Gastroesophageal sphincter (tissue), 3 donors: ENCODE measurements around the gene RPP38.

Experiments used
- EP300 ChIP-seq: sonication (generic); formaldehyde crosslinking; IDR thresholded peaks from one replicate; pipeline ENCODE4 v1.6.1; 2017; ENCODE audit warnings: antibody characterized with exemption, mild to moderate bottlenecking
- POLR2A ChIP-seq, 2 donors: fragments of 450-650 bp; IDR thresholded peaks; one replicate each; pipeline ENCODE4 v1.6.1; 2017; ENCODE audit warnings: antibody characterized with exemption in 2 of 2, mild to moderate bottlenecking in 2 of 2, moderate library complexity in 1 of 2
- TF ChIP-seq, protein P1 (sequence below), 4 experiments: fragments of 200-600 bp in 2 of 4; fragments of 450-650 bp in 2 of 4; sonication (generic) in 1 of 4; IDR thresholded peaks; one replicate each; pipeline ENCODE4 v1.5.1; 2017 to 2019; ENCODE audit warnings: antibody characterized with exemption in 4 of 4, mild to moderate bottlenecking in 2 of 4, moderate library complexity in 2 of 4

DNA sequence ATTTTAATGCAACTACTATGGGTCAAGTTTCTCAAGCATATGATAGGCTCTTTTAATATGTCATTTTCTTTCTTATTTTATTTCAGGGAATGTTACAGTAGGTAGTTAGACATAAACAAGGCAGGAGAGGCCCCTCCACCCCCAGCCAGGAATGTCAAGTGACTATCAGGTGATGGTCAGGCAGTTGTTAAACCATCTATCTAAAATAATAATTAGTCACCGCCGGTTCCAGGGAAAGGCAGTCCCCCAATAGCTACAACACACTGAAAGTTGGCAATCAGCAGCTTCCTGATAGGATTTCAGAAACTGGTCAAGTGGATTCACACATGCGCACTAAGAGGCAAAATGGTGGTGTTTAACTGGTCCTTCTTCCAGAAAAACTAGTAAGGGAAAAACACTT is 44.1 kb upstream of the RPP38 start:
- TF ChIP-seq EP300, result no peak
- TF ChIP-seq, protein P1, sequence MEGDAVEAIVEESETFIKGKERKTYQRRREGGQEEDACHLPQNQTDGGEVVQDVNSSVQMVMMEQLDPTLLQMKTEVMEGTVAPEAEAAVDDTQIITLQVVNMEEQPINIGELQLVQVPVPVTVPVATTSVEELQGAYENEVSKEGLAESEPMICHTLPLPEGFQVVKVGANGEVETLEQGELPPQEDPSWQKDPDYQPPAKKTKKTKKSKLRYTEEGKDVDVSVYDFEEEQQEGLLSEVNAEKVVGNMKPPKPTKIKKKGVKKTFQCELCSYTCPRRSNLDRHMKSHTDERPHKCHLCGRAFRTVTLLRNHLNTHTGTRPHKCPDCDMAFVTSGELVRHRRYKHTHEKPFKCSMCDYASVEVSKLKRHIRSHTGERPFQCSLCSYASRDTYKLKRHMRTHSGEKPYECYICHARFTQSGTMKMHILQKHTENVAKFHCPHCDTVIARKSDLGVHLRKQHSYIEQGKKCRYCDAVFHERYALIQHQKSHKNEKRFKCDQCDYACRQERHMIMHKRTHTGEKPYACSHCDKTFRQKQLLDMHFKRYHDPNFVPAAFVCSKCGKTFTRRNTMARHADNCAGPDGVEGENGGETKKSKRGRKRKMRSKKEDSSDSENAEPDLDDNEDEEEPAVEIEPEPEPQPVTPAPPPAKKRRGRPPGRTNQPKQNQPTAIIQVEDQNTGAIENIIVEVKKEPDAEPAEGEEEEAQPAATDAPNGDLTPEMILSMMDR (IDR thresholded peaks at IDR 0.05), result no peak
- no peak for TF ChIP-seq POLR2A (IDR thresholded peaks at IDR 0.05)
